Measurements from ENCODE around the gene LAT. TPM values are rescaled to one million over a fixed set of nuclear protein-coding genes. Genes with fewer than 3 reads are reported as not detected.

The LAT gene
- total and polyA plus RNA-seq, 10 donors = 28.6 to 54.2 (median 32.6) TPM

DNA sequence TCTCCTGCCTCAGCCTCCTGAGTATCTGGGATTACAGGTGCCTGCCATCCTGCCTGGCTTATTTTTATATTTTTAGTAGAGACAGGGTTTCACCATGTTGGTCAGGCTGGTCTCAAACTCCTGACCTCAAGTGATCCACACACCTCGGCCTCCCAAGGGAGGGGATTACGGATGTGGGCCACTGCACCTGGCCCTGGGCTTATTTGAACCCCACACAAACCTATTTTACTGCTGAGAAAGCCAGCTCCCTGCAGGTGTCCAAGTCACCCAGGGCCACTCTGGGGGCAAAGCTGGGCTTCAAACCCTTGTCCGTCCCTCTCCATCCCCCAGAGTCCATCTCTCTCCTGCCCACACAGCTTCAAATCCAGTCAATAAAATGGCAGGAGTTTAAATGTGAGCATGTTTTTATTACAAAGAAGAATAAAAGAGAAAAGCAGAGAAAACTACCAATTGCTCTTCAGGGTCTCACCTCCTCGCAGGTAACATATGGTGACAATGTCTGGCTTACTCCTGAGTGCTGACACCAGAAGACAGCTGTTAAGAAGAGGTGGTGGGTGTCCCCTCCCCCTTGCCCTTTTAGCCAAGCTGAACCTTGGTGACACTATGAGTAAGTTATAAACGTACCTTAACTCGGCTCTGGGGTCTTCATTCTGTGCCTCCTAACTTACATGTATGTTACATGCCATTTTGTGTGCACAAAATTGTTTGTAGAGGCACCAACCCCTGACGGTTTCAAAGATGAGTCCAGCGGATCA lies 45.4 kb downstream of the LAT start:
- DNase-seq = no peak
- 75 to 85% (median 80%) methylated on average over 8 of the region's 8 CpGs for WGBS, 5 donors
- H3K4me1 ChIP-seq = peaks cover 0 to 6% (median 0%) of the 10 kb centered on the region in 6 donors
- H3K9me3 ChIP-seq = no peaks in the 10 kb centered on the region
- no peak overlapping the region for H3K27ac ChIP-seq
- peaks cover 0 to 18% (median 0%) of the 10 kb centered on the region in 7 donors for H3K27me3 ChIP-seq (replicated peaks in 1 of 7)
- intact Hi-C loops (cut with DNase I; ENCODE audit: low total_unique reads) = no loop called here
- no peaks in the 10 kb centered on the region for H3K36me3 ChIP-seq
- TF ChIP-seq POLR2AphosphoS5 (IDR thresholded peaks at IDR 0.05) (no peak), POLR2A (IDR thresholded peaks at IDR 0.05) (no peak)
- TF ChIP-seq, protein P1, sequence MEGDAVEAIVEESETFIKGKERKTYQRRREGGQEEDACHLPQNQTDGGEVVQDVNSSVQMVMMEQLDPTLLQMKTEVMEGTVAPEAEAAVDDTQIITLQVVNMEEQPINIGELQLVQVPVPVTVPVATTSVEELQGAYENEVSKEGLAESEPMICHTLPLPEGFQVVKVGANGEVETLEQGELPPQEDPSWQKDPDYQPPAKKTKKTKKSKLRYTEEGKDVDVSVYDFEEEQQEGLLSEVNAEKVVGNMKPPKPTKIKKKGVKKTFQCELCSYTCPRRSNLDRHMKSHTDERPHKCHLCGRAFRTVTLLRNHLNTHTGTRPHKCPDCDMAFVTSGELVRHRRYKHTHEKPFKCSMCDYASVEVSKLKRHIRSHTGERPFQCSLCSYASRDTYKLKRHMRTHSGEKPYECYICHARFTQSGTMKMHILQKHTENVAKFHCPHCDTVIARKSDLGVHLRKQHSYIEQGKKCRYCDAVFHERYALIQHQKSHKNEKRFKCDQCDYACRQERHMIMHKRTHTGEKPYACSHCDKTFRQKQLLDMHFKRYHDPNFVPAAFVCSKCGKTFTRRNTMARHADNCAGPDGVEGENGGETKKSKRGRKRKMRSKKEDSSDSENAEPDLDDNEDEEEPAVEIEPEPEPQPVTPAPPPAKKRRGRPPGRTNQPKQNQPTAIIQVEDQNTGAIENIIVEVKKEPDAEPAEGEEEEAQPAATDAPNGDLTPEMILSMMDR (IDR thresholded peaks at IDR 0.05 in 8 of 11, conservative IDR thresholded peaks at IDR 0.05 in 3 of 11) = no peak
- no peak overlapping the region for H3K4me3 ChIP-seq

Other genes starting within 250 kb of the LAT start
- gene NPIPB9, start 233.3 kb upstream of the LAT start, total RNA-seq = 10 to 100 TPM in 3 of 7 donors, 1 to 10 TPM in 4; 3.4 to 17.0 (median 8.9) TPM
- gene NPIPB9, start 233.3 kb upstream of the LAT start, polyA plus RNA-seq = under 1 TPM; 0.59 to 0.90 (median 0.78) TPM
- 100 to 1,000 TPM; 113 to 179 (median 161) TPM for gene ATXN2L, start 162.1 kb upstream of the LAT start, total RNA-seq
- 10 to 100 TPM; 43.8 to 85.8 (median 61.9) TPM for gene ATXN2L, start 162.1 kb upstream of the LAT start, polyA plus RNA-seq
- 100 to 1,000 TPM in 5 of 7 donors, 10 to 100 TPM in 2; 76.3 to 136 (median 103) TPM for gene TUFM, start 138.7 kb upstream of the LAT start, total RNA-seq
- 100 to 1,000 TPM; 182 to 194 (median 190) TPM for gene TUFM, start 138.7 kb upstream of the LAT start, polyA plus RNA-seq
- 10 to 100 TPM; 25.9 to 70.7 (median 60.7) TPM for gene SH2B1, start 121.2 kb upstream of the LAT start, total RNA-seq
- gene SH2B1, start 121.2 kb upstream of the LAT start, polyA plus RNA-seq = 10 to 100 TPM; 28.1 to 60.8 (median 42.7) TPM
- gene ATP2A1, start 106.6 kb upstream of the LAT start, total RNA-seq = 1 to 10 TPM in 2 of 7 donors, under 1 TPM in 3, not detected in 2; 0.26 to 1.5 (median 0.82) TPM
- under 1 TPM; 0.33 to 0.46 (median 0.42) TPM for gene ATP2A1, start 106.6 kb upstream of the LAT start, polyA plus RNA-seq
- gene RABEP2, start 59.8 kb upstream of the LAT start, total RNA-seq = 10 to 100 TPM; 43.1 to 82.5 (median 51.0) TPM
- 10 to 100 TPM; 40.8 to 90.0 (median 64.5) TPM for gene RABEP2, start 59.8 kb upstream of the LAT start, polyA plus RNA-seq
- 100 to 1,000 TPM in 3 of 7 donors, 10 to 100 TPM in 4; 77.0 to 120 (median 98.0) TPM for gene CD19, start 53.1 kb upstream of the LAT start, total RNA-seq
- 100 to 1,000 TPM; 202 to 312 (median 278) TPM for gene CD19, start 53.1 kb upstream of the LAT start, polyA plus RNA-seq
- 10 to 100 TPM; 44.3 to 63.5 (median 54.5) TPM for gene NFATC2IP, start 34.1 kb upstream of the LAT start, total RNA-seq
- gene NFATC2IP, start 34.1 kb upstream of the LAT start, polyA plus RNA-seq = 10 to 100 TPM; 21.1 to 34.0 (median 26.6) TPM
- gene SPNS1, start 10.3 kb upstream of the LAT start, total RNA-seq = 10 to 100 TPM; 26.9 to 41.1 (median 29.8) TPM
- gene SPNS1, start 10.3 kb upstream of the LAT start, polyA plus RNA-seq = 10 to 100 TPM; 30.0 to 91.4 (median 68.1) TPM

All from spleen (tissue), 11 donors.